ENCODE measurements around the gene NPAS3. TPM values are rescaled to one million over a fixed set of nuclear protein-coding genes. Genes with fewer than 3 reads are reported as not detected.

NPAS3 gene
- total and polyA plus RNA-seq, 2 of the 8 experiments (the other 6 are each of a cell fraction or from before 2014, with no cell fraction given), result 0.11 to 0.60 TPM

GRCh38 chr14:32947081-32947480, 8.4 kb downstream of the NPAS3 start (continued):
- no peak for TF ChIP-seq CBX5 (IDR thresholded peaks at IDR 0.05; ENCODE audit: low read depth, low read length)
- no peak for TF ChIP-seq KDM5A (IDR thresholded peaks at IDR 0.05; ENCODE audit: low read length)
- TF ChIP-seq ZNF274 (IDR thresholded peaks at IDR 0.05; ENCODE audit: borderline replicate concordance, extremely low read depth, low read length), result no peak
- no peak for TF ChIP-seq NANOG (IDR thresholded peaks at IDR 0.05; ENCODE audit: insufficient read depth, low read depth, low read length, poor library complexity, severe bottlenecking)
- no peak for TF ChIP-seq TAF7 (optimal IDR thresholded peaks at IDR 0.05; ENCODE audit: borderline replicate concordance, low read depth, low read length)

Data from H1 (cell line).